ENCODE data around the gene ASB5.

The ASB5 gene

GRCh38 chr4:176186067-176186466 is 83.0 kb downstream of the ASB5 start:
- TF ChIP-seq SIN3A (IDR thresholded peaks at IDR 0.05; ENCODE audit: borderline replicate concordance, insufficient read depth, low read length): no peak
- TF ChIP-seq REST (IDR thresholded peaks at IDR 0.05; ENCODE audit: insufficient read depth in 1 of 2, low read depth in 2 of 2, low read length in 2 of 2): no peak
- TF ChIP-seq POLR2AphosphoS5 (IDR thresholded peaks at IDR 0.05; ENCODE audit: low read depth, low read length): no peak
- no peak for TF ChIP-seq FOXP2 (optimal IDR thresholded peaks at IDR 0.05; ENCODE audit: borderline replicate concordance, extremely low read depth, extremely low read length, insufficient read depth)
- no peak for TF ChIP-seq TAF1 (IDR thresholded peaks at IDR 0.05; ENCODE audit: borderline replicate concordance, insufficient read depth, low read length)

- TF ChIP-seq TAF1 (IDR thresholded peaks at IDR 0.05; ENCODE audit: borderline replicate concordance, insufficient read depth, low read length) (no peak), POLR2AphosphoS5 (IDR thresholded peaks at IDR 0.05; ENCODE audit: low read depth, low read length) (no peak), FOXP2 (optimal IDR thresholded peaks at IDR 0.05; ENCODE audit: borderline replicate concordance, extremely low read depth, extremely low read length, insufficient read depth) (no peak), REST (IDR thresholded peaks at IDR 0.05; ENCODE audit: insufficient read depth in 1 of 2, low read depth in 2 of 2, low read length in 2 of 2) (no peak), SIN3A (IDR thresholded peaks at IDR 0.05; ENCODE audit: borderline replicate concordance, insufficient read depth, low read length) (no peak)
Observed at GRCh38 chr4:176185051-176185450, 84.0 kb downstream of the ASB5 start.
